Spleen (tissue), 3 donors: ENCODE data around the gene DDX41.

Source experiments
- POLR2A ChIP-seq, 3 donors: fragments of 450-650 bp; IDR thresholded peaks; one replicate each; pipeline ENCODE4 v1.5.1; 2017; ENCODE audit warnings: antibody characterized with exemption in 3 of 3, mild to moderate bottlenecking in 1 of 3
- POLR2AphosphoS5 ChIP-seq, 3 donors: sonication (generic); formaldehyde crosslinking; IDR thresholded peaks; one replicate each; pipeline ENCODE4 v1.5.1; 2017; ENCODE audit warnings: antibody characterized with exemption in 3 of 3

GRCh38 chr5:177462021-177462670, 54.6 kb downstream of the DDX41 start:
- peak; percentile 74 to 84 (median 78) for TF ChIP-seq POLR2AphosphoS5 (IDR thresholded peaks at IDR 0.05)
- no peak for TF ChIP-seq POLR2A (IDR thresholded peaks at IDR 0.05)
